SK-N-SH treated with all-trans-retinoic acid at 6 μM for 48 hours (cell line): ENCODE results near the gene TBCK.

Source experiments
- ATAC-seq: fragments of 200-7000 bp; cut with Tn5 transposase; 3 replicates; pipeline ENCODE4 v1.9.1; 2020; ENCODE audit warnings: mild to moderate bottlenecking, moderate library complexity
- ARNTL ChIP-seq: fragments of 450-650 bp; formaldehyde crosslinking; IDR thresholded peaks from 2 replicates; pipeline ENCODE4 v1.5.0; 2020; ENCODE audit warnings: low read depth, mild to moderate bottlenecking, moderate library complexity, borderline replicate concordance
- BACH2 ChIP-seq: fragments of 250-450 bp; sonication (Bioruptor Pico); IDR thresholded peaks from 2 replicates; pipeline ENCODE4 v1.9.0; 2021; ENCODE audit warnings: mild to moderate bottlenecking, borderline replicate concordance
- CREB5 ChIP-seq: fragments of 250-450 bp; sonication (Bioruptor Pico); IDR thresholded peaks from 2 replicates; pipeline ENCODE4 v1.5.1; 2020; ENCODE audit warnings: low read depth, mild to moderate bottlenecking, moderate library complexity
- CSDC2 ChIP-seq: fragments of 250-450 bp; sonication (Bioruptor Pico); IDR thresholded peaks from 2 replicates; pipeline ENCODE4 v1.5.0; 2020; ENCODE audit warnings: mild to moderate bottlenecking, moderate library complexity
- CSRNP3 ChIP-seq: fragments of 250-450 bp; sonication (Bioruptor Pico); IDR thresholded peaks from 2 replicates; pipeline ENCODE4 v1.5.1; 2021; ENCODE audit warnings: mild to moderate bottlenecking, moderate library complexity
- ESRRG ChIP-seq: fragments of 250-450 bp; sonication (Bioruptor Pico); IDR thresholded peaks from 2 replicates; pipeline ENCODE4 v1.6.1; 2021; ENCODE audit warnings: mild to moderate bottlenecking
- GLIS3 ChIP-seq: fragments of 250-450 bp; sonication (Bioruptor Pico); IDR thresholded peaks from 2 replicates; pipeline ENCODE4 v1.5.0; 2020; ENCODE audit warnings: mild to moderate bottlenecking, moderate library complexity
- ISL1 ChIP-seq: fragments of 250-450 bp; sonication (Bioruptor Pico); IDR thresholded peaks from 2 replicates; pipeline ENCODE4 v2.1.2; 2022; ENCODE audit warnings: mild to moderate bottlenecking, moderate library complexity
- OSR1 ChIP-seq: fragments of 250-450 bp; sonication (Bioruptor Pico); IDR thresholded peaks from 2 replicates; pipeline ENCODE4 v1.8.0; 2022; ENCODE audit warnings: moderate library complexity, mild to moderate bottlenecking, inconsistent platforms
- PATZ1 ChIP-seq: fragments of 250-450 bp; sonication (Bioruptor Pico); IDR thresholded peaks from 2 replicates; pipeline ENCODE4 v1.8.0; 2020; ENCODE audit warnings: mild to moderate bottlenecking, moderate library complexity, borderline replicate concordance
- POU6F1 ChIP-seq: fragments of 250-450 bp; sonication (Bioruptor Pico); IDR thresholded peaks from 2 replicates; pipeline ENCODE4 v1.8.0; 2021; ENCODE audit warnings: low read depth, mild to moderate bottlenecking, moderate library complexity, borderline replicate concordance
- RARB ChIP-seq: fragments of 250-450 bp; sonication (Bioruptor Pico); IDR thresholded peaks from 2 replicates; pipeline ENCODE4 v1.8.0; 2021; ENCODE audit warnings: mild to moderate bottlenecking, moderate library complexity
- SNAI2 ChIP-seq: fragments of 250-450 bp; sonication (Bioruptor Pico); IDR thresholded peaks from 2 replicates; pipeline ENCODE4 v1.5.0; 2020; ENCODE audit warnings: mild to moderate bottlenecking, moderate library complexity
- TCF4 ChIP-seq: fragments of 250-450 bp; sonication (Bioruptor Pico); IDR thresholded peaks from 2 replicates; pipeline ENCODE4 v1.8.0; 2021; ENCODE audit warnings: mild to moderate bottlenecking, moderate library complexity, borderline replicate concordance
- TOX ChIP-seq: fragments of 250-450 bp; sonication (Bioruptor Pico); IDR thresholded peaks from 2 replicates; pipeline ENCODE4 v1.8.0; 2021; ENCODE audit warnings: mild to moderate bottlenecking, moderate library complexity, borderline replicate concordance
- TSHZ2 ChIP-seq: fragments of 250-450 bp; sonication (Bioruptor Pico); IDR thresholded peaks from 2 replicates; pipeline ENCODE4 v1.5.0; 2020; ENCODE audit warnings: mild to moderate bottlenecking, moderate library complexity
- ZC3H10 ChIP-seq: fragments of 250-450 bp; sonication (Bioruptor Pico); IDR thresholded peaks from 2 replicates; pipeline ENCODE4 v1.5.1; 2021; ENCODE audit warnings: mild to moderate bottlenecking, moderate library complexity
- ZFP3 ChIP-seq: fragments of 250-450 bp; sonication (Bioruptor Pico); IDR thresholded peaks from 2 replicates; pipeline ENCODE4 v1.5.0; 2020; ENCODE audit warnings: mild to moderate bottlenecking, moderate library complexity
- ZFP30 ChIP-seq: fragments of 450-650 bp; formaldehyde crosslinking; IDR thresholded peaks from 2 replicates; pipeline ENCODE4 v1.5.0; 2022; ENCODE audit warnings: mild to moderate bottlenecking, moderate library complexity
- ZNF565 ChIP-seq: fragments of 450-650 bp; formaldehyde crosslinking; conservative IDR thresholded peaks from 2 replicates; pipeline ENCODE4 v1.5.0; 2020; ENCODE audit warnings: low read depth, mild to moderate bottlenecking, moderate library complexity
- ZNF70 ChIP-seq: fragments of 450-650 bp; formaldehyde crosslinking; IDR thresholded peaks from 2 replicates; pipeline ENCODE4 v1.5.0; 2020; ENCODE audit warnings: mild to moderate bottlenecking, moderate library complexity

TBCK gene

GRCh38 chr4:106201373-106201772 is 114.6 kb downstream of the TBCK start (continued):
- TF ChIP-seq ESRRG (CRISPR knock-in tag), result no peak

GRCh38 chr4:106195435-106195950 is 120.5 kb downstream of the TBCK start:
- no peak for ATAC-seq
- TF ChIP-seq CSDC2 (CRISPR knock-in tag) (no peak), ARNTL (CRISPR knock-in tag) (no peak), PATZ1 (CRISPR knock-in tag) (no peak), OSR1 (CRISPR knock-in tag) (no peak), TCF4 (CRISPR knock-in tag) (no peak), ZFP3 (no peak), ESRRG (CRISPR knock-in tag) (no peak), CSRNP3 (CRISPR knock-in tag) (no peak), GLIS3 (CRISPR knock-in tag) (no peak), ZFP30 (CRISPR knock-in tag) (no peak), ZNF70 (CRISPR knock-in tag) (no peak), ZNF565 (no peak), POU6F1 (CRISPR knock-in tag) (no peak), ZC3H10 (CRISPR knock-in tag) (no peak), TSHZ2 (CRISPR knock-in tag) (no peak), CREB5 (CRISPR knock-in tag) (no peak)

GRCh38 chr4:106194801-106195200 is 121.2 kb downstream of the TBCK start:
- ATAC-seq, result no peak
- TF ChIP-seq TSHZ2 (CRISPR knock-in tag) (no peak), SNAI2 (CRISPR knock-in tag) (no peak), OSR1 (CRISPR knock-in tag) (no peak), CSRNP3 (CRISPR knock-in tag) (no peak), RARB (CRISPR knock-in tag) (no peak), CSDC2 (CRISPR knock-in tag) (no peak), ARNTL (CRISPR knock-in tag) (no peak), TOX (no peak), ZNF70 (CRISPR knock-in tag) (no peak), ZFP3 (no peak), BACH2 (CRISPR knock-in tag) (no peak), CREB5 (CRISPR knock-in tag) (no peak), ISL1 (CRISPR knock-in tag) (no peak), TCF4 (CRISPR knock-in tag) (no peak), ZNF565 (no peak)
